Measurements from ENCODE around the gene ALCAM.

ALCAM gene

GRCh38 chr3:105366326-105367062 lies at the start of gene ALCAM:
Gene ALCAM (plus strand): TSS chr3:105366909.
- in situ Hi-C loops (cut with MboI; ENCODE audit: low sequenced_read_pairs), result no loop called here

GRCh38 chr3:105317841-105318240 lies 48.9 kb upstream of the ALCAM start:
- in situ Hi-C loops (cut with MboI; ENCODE audit: low sequenced_read_pairs), result no loop called here

DNA sequence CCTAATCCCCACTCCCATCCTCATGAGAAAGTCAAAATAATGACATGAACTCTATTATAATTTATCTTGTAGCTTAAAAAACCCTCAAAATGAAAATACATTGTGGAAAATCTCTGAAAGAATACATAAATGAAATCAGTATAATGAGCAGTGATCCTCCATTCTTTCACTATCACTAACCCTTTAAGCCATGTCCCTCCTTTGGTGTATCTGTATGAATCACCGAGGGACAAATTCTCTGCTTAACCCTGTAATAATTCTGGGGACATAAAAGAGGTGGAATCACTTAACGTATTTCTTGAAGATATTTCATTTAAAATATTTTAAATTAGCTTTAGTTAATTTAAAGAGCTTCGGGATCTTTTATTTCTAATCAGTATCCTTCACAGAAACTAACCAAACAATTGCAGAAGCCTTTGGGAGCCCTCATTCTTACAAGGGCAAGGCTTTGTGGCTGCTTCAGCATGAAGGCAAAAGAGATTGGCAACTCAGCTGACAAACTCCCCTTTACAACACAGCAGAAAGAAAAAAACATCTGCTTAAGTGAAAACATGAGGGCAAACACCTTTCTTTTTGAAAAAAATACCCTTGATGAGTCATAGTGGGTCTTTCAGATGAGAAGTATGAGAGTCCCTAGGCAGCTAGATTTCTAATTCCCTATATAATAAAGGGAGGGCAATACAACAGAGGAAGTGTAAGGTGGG lies 44.0 kb upstream of the ALCAM start:
- in situ Hi-C loops (cut with MboI; ENCODE audit: low sequenced_read_pairs), result no loop called here

DNA sequence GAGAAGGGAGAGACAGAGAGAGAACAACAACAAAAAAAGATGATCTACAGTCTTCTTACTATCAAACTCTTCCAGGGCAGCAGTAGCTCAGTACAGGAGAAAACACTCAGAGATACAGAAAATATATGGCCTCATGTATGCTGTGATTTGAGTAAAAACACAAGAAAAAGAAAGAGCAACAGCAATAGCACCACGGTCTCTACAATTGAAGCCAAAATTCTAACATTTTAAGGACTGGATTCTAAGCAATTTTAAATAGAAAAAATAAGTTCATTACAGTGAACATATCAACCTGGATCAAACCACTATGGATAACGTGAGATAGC lies 43.5 kb upstream of the ALCAM start:
- in situ Hi-C loops (cut with MboI; ENCODE audit: low sequenced_read_pairs), result no loop called here

DNA sequence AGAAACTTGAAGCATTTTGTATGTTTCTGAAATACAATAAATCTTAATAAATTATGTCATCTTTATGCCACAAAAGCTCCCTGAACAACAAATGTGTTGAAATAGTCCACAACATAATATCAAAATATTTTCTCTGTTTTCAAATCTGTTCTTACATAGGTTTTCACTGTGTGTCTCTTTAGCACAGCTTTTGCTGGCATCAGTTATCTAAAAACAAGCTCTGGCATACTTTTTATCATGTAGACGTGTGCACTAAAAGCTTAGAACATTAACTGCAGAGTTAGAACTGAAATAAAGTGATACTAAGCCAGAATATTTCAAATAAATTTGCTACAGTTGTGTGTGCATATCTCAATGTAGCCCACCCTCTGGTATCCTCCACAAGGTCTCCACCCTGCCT lies 41.8 kb upstream of the ALCAM start:
- in situ Hi-C loops (cut with MboI; ENCODE audit: low sequenced_read_pairs), result no loop called here

- in situ Hi-C loops (cut with MboI; ENCODE audit: low sequenced_read_pairs), result no loop called here
Measured at GRCh38 chr3:105327662-105328337, 38.9 kb upstream of the ALCAM start.

DNA sequence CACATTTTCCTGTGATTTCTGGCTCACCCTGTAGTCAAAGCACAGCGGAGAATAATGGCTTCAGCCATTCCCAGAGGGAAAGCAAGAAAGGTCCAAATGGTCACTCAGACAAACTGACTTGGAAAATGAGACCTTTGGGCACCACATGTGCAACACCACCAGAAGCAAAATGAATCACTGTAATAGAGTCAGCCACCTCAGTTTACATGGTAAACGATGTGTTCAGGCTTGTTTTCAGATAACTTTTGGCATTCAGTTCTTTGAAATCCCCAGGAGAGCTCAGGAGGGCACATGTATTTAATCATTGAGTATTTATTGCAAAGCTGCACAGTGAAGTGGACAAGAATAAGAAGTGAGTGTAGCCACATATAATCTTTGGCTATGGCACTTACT lies 38.4 kb upstream of the ALCAM start:
- in situ Hi-C loops (cut with MboI; ENCODE audit: low sequenced_read_pairs), result no loop called here

GRCh38 chr3:105332961-105333360 lies 33.7 kb upstream of the ALCAM start:
- in situ Hi-C loops (cut with MboI; ENCODE audit: low sequenced_read_pairs), result no loop called here

GRCh38 chr3:105334138-105334882 lies 32.4 kb upstream of the ALCAM start:
- in situ Hi-C loops (cut with MboI; ENCODE audit: low sequenced_read_pairs), result no loop called here

DNA sequence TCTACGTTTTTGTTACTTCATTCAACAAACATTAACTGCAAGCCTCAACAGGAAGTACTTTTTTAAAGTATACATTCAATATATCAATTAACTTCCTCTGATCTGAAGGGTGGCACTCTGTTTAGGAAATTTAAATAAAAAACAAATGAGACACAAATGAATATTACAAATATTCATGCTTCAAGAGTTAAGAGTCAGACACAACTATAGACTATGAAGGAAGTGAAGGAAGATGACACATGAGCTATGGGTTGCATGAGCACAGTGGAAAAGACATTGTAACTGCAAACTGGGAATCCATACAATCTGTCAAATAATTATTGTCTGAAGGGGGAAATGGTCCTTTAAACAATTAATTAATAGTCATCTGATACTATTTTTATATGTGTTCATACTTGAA lies 26.8 kb upstream of the ALCAM start:
- in situ Hi-C loops (cut with MboI; ENCODE audit: low sequenced_read_pairs), result no loop called here

- in situ Hi-C loops (cut with MboI; ENCODE audit: low sequenced_read_pairs), result no loop called here
Measured at GRCh38 chr3:105343991-105344390, 22.7 kb upstream of the ALCAM start.

GRCh38 chr3:105345156-105345555 lies 21.6 kb upstream of the ALCAM start:
- in situ Hi-C loops (cut with MboI; ENCODE audit: low sequenced_read_pairs), result no loop called here

GRCh38 chr3:105347625-105348302 lies 18.9 kb upstream of the ALCAM start:
- in situ Hi-C loops (cut with MboI; ENCODE audit: low sequenced_read_pairs), result no loop called here

GRCh38 chr3:105348307-105348706 lies 18.4 kb upstream of the ALCAM start:
- in situ Hi-C loops (cut with MboI; ENCODE audit: low sequenced_read_pairs), result no loop called here

GRCh38 chr3:105349684-105350387 lies 16.9 kb upstream of the ALCAM start:
- in situ Hi-C loops (cut with MboI; ENCODE audit: low sequenced_read_pairs), result no loop called here

GRCh38 chr3:105351821-105352220 lies 14.9 kb upstream of the ALCAM start:
- in situ Hi-C loops (cut with MboI; ENCODE audit: low sequenced_read_pairs), result no loop called here

- in situ Hi-C loops (cut with MboI; ENCODE audit: low sequenced_read_pairs), result no loop called here
Measured at GRCh38 chr3:105352976-105353375, 13.7 kb upstream of the ALCAM start.

DNA sequence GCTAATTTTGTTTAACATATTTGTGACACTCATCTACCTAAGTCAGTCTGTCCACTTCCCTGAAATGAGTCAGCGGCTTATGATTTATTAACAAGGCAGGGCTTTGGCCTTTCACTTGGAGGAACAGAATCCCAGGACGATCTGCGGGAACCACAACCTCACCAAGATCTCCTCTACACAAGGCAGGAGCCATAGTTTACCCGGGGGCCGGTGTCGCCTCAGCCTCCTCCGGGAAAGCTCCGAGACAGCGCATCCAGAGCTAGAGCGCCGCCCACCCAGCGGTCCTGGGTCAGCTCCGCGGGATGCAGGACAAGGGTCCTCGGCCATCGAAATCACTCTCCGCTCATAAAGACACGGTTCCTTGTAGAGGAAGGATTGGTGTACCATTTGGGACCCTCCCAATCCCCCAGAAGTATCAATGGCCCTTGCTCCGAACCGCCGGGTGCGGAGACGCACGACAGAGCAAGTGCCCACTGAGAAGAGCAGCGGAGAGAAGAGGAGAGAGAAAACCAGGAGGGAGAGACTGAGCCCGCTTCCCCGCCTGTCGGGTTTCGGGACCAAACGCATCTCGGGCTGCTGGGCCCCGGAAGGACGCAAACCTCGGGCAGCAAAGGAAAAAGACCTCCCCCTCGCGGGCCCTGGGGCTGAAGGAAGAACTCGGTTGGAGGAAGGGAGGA lies 13.1 kb upstream of the ALCAM start:
- in situ Hi-C loops (cut with MboI; ENCODE audit: low sequenced_read_pairs), result no loop called here

DNA sequence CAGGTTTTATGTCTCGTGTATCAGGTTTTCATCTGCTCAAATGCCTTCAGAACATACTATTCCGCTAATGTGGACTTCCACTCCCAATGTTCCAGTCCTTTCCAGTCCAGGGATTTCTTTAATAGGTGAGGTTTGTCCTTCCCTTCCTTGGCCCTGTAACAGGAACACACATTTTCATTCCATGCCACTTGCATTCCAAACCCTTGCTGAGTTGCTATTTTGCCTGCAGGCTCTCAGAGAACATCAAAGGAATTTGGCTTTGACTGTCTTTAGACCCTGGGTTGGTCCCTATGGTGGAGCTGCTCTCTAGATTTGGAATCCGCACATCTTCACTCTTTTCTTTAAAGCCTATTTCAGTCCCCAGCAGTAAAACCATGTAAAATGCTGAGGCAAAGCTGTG lies 12.3 kb upstream of the ALCAM start:
- in situ Hi-C loops (cut with MboI; ENCODE audit: low sequenced_read_pairs), result no loop called here

All from hTERT RPE-1 (cell line).